GM19023 (cell line): ENCODE results near the gene OR2V2.

Experiments
- ATAC-seq: cut with Tn5 transposase; IDR thresholded peaks from one replicate; pipeline ENCODE4 v1.9.1; 2021; ENCODE audit warnings: mild to moderate bottlenecking, moderate library complexity; ENCODE audit not compliant: unreplicated experiment

Gene OR2V2

GRCh38 chr5:181189962-181190710 is 42.8 kb downstream of the OR2V2 start:
- ATAC-seq = no peak

GRCh38 chr5:181190711-181191525 is 43.5 kb downstream of the OR2V2 start:
- peak; percentile 8 for ATAC-seq

- ATAC-seq = peak; percentile 66
Observed at GRCh38 chr5:181191526-181192336, 44.3 kb downstream of the OR2V2 start.

GRCh38 chr5:181192337-181193046 is 45.1 kb downstream of the OR2V2 start:
- no peak for ATAC-seq

- ATAC-seq = no peak
Observed at GRCh38 chr5:181193656-181194055, 46.3 kb downstream of the OR2V2 start.

GRCh38 chr5:181194489-181195248 is 47.3 kb downstream of the OR2V2 start:
- ATAC-seq = no peak

- ATAC-seq = no peak
Observed at GRCh38 chr5:181195249-181195761, 47.9 kb downstream of the OR2V2 start.

- ATAC-seq = no peak
Observed at GRCh38 chr5:181197326-181197951, 50.1 kb downstream of the OR2V2 start.

- no peak for ATAC-seq
Observed at GRCh38 chr5:181198106-181198685, 50.8 kb downstream of the OR2V2 start.

- peak; percentile 58 for ATAC-seq
Observed at GRCh38 chr5:181198905-181199519, 51.6 kb downstream of the OR2V2 start.

GRCh38 chr5:181199881-181200638 is 52.7 kb downstream of the OR2V2 start:
- no peak for ATAC-seq

- ATAC-seq = no peak
Observed at GRCh38 chr5:181200816-181201215, 53.4 kb downstream of the OR2V2 start.

- no peak for ATAC-seq
Observed at GRCh38 chr5:181203093-181203711, 55.8 kb downstream of the OR2V2 start.

- ATAC-seq = no peak
Observed at GRCh38 chr5:181203777-181204112, 56.4 kb downstream of the OR2V2 start.

- ATAC-seq = no peak
Observed at GRCh38 chr5:181204113-181204825, 56.9 kb downstream of the OR2V2 start.

GRCh38 chr5:181204826-181205760 is 57.7 kb downstream of the OR2V2 start, which contains the start of gene TRIM7:
TSS of gene TRIM7 (minus strand) at chr5:181205196. CDS start at chr5:181205110, 86 bp downstream.
- ATAC-seq = no peak
